H1 (cell line): Measurements from ENCODE around the gene ADPRM. TPM values are rescaled to one million over a fixed set of nuclear protein-coding genes. Genes with fewer than 3 reads are reported as not detected.

Experiments
- polyA plus RNA-seq, 7 experiments: library from polyadenylated mRNA; depleted of rRNA in 3 of 7; stranded (reverse) in 5 of 7; unstranded in 2 of 7; fragments of >200 nt in 5 of 7; fragments of 200-250 nt in 2 of 7; gene quantifications; 1 replicate in 5 of 7; 2 replicates in 1 of 7; 4 replicates in 1 of 7; pipeline versions ENCODE4 v1.2.1 to v1.2.3, GENCODE V29; 2011 to 2013; ENCODE audit warnings: missing spikeins in 2 of 7, mixed read lengths in 2 of 7
- total RNA-seq: library from RNA; stranded (reverse); fragmentation: NEBNext Ultra II Directional; extraction: Animal tissue kit (Norgen Biotek cat#: 25700); gene quantifications from 2 replicates; pipeline ENCODE4 v1.2.1, GENCODE V29; 2021

ADPRM gene
- total and polyA plus RNA-seq, 2 of the 8 experiments (the other 6 are each of a cell fraction or from before 2014, with no cell fraction given): 6.7 to 7.9 TPM

Other genes starting within 250 kb of the ADPRM start
- gene MYH4, start 228.0 kb upstream of the ADPRM start, total RNA-seq: not detected in 2 replicates
- not detected in 2 replicates for gene MYH4, start 228.0 kb upstream of the ADPRM start, polyA plus RNA-seq (2011; rRNA removed)
- 0.06 TPM in 1 of 2 replicates, not detected in the other for gene MYH1, start 179.1 kb upstream of the ADPRM start, total RNA-seq
- not detected in 2 replicates for gene MYH1, start 179.1 kb upstream of the ADPRM start, polyA plus RNA-seq (2011; rRNA removed)
- gene MYH2, start 147.9 kb upstream of the ADPRM start, total RNA-seq: 9.0 and 9.5 TPM in 2 replicates
- 1.0 and 2.7 TPM in 2 replicates for gene MYH2, start 147.9 kb upstream of the ADPRM start, polyA plus RNA-seq (2011; rRNA removed)
- 0.99 and 1.8 TPM in 2 replicates for gene MYH3, start 40.3 kb upstream of the ADPRM start, total RNA-seq
- gene MYH3, start 40.3 kb upstream of the ADPRM start, polyA plus RNA-seq (2011; rRNA removed): 0.65 and 1.6 TPM in 2 replicates
- gene SCO1, start 61 bp upstream of the ADPRM start, total RNA-seq: 60.3 and 61.8 TPM in 2 replicates
- 16.6 and 18.7 TPM in 2 replicates for gene SCO1, start 61 bp upstream of the ADPRM start, polyA plus RNA-seq (2011; rRNA removed)
- gene TMEM220, start 32.4 kb downstream of the ADPRM start, total RNA-seq: 3.8 and 4.2 TPM in 2 replicates
- 2.8 and 4.1 TPM in 2 replicates for gene TMEM220, start 32.4 kb downstream of the ADPRM start, polyA plus RNA-seq (2011; rRNA removed)
- gene TMEM238L, start 106.5 kb downstream of the ADPRM start, total RNA-seq: not detected in 2 replicates
- not detected in 2 replicates for gene TMEM238L, start 106.5 kb downstream of the ADPRM start, polyA plus RNA-seq (2011; rRNA removed)
- not detected in 2 replicates for gene PIRT, start 140.5 kb downstream of the ADPRM start, total RNA-seq
- 0.03 TPM in 1 of 2 replicates, not detected in the other for gene PIRT, start 140.5 kb downstream of the ADPRM start, polyA plus RNA-seq (2011; rRNA removed)